ENCODE data around the gene PLA2G2D.

PLA2G2D gene

DNA sequence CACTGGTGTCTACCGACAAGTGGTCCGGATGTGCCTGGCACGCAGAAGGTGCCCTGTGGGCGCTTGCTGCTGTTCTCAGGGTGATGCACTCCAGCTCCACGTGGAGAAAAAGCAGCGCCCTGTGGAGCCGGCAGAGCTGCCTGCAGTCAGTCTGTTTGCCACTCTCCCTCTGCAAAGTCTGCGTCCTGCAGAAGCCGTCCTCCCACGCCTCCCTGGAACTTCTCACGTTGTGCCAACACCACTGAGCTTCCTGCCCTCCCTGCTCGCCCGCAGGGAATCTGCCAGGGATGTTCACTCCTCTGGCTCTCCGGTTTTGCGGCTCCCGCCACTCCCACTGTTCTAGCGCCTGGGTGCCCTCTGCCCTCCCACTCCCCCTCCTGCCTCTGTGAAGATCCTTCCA is 46.7 kb upstream of the PLA2G2D start:
- POLR2A ChIA-PET = no interaction called here
- CTCF ChIA-PET = interaction anchor here (0.6 to 2.8 kb wide), 7 partner anchors 14 to 350 kb away, joined by 3 to 9 read pairs (median 4); no protein-coding TSS in a partner anchor
- TF ChIP-seq ZNF529 (tag by site-specific recombination; IDR thresholded peaks at IDR 0.05; ENCODE audit: insufficient replicate concordance) (no peak), ZNF23 (tag by site-specific recombination; IDR thresholded peaks at IDR 0.05; ENCODE audit: borderline replicate concordance) (no peak), KLF9 (tag by site-specific recombination; IDR thresholded peaks at IDR 0.05; ENCODE audit: low read depth) (no peak), ZNF280C (tag by site-specific recombination; IDR thresholded peaks at IDR 0.05) (no peak), ZXDB (tag by site-specific recombination; IDR thresholded peaks at IDR 0.05) (no peak), KLF8 (tag by site-specific recombination; IDR thresholded peaks at IDR 0.05) (no peak), REPIN1 (tag by site-specific recombination; IDR thresholded peaks at IDR 0.05; ENCODE audit: low read depth) (no peak), ZNF501 (tag by site-specific recombination; IDR thresholded peaks at IDR 0.05) (no peak), ZNF311 (tag by site-specific recombination; IDR thresholded peaks at IDR 0.05; ENCODE audit: borderline replicate concordance) (no peak)
- no peak overlapping the region for H3K27ac ChIP-seq (ENCODE audit: extremely low read depth, low read depth, low read length)
- H3K4me3 ChIP-seq (ENCODE audit: low read depth, low read length) = no peak overlapping the region
- H3K9me3 ChIP-seq (ENCODE audit: control insufficient read depth, insufficient read depth, low read depth, low read length) = no peaks in the 10 kb centered on the region
- H3K4me1 ChIP-seq (ENCODE audit: control insufficient read depth, insufficient read depth, low read length) = no peaks in the 10 kb centered on the region
- H3K36me3 ChIP-seq (ENCODE audit: control insufficient read depth in 2 of 2, insufficient read depth in 1 of 2, low read length in 2 of 2) = no peaks in the 10 kb centered on the region

- no peaks in the 10 kb centered on the region for H3K9me3 ChIP-seq (ENCODE audit: control insufficient read depth, insufficient read depth, low read depth, low read length)
- no peaks in the 10 kb centered on the region for H3K36me3 ChIP-seq (ENCODE audit: control insufficient read depth in 2 of 2, insufficient read depth in 1 of 2, low read length in 2 of 2)
- ChIA-PET CTCF (interaction anchor here (0.6 to 2.8 kb wide), 7 partner anchors 10 to 275 kb away, joined by 4 to 9 read pairs (median 4); no protein-coding TSS in a partner anchor), POLR2A (no interaction called here)
- H3K27ac ChIP-seq (ENCODE audit: extremely low read depth, low read depth, low read length) = no peak overlapping the region
- H3K4me3 ChIP-seq (ENCODE audit: low read depth, low read length) = no peak overlapping the region
- H3K4me1 ChIP-seq (ENCODE audit: control insufficient read depth, insufficient read depth, low read length) = no peaks in the 10 kb centered on the region
- no peak for TF ChIP-seq KLF1 (tag by site-specific recombination; IDR thresholded peaks at IDR 0.05)
- TF ChIP-seq ZSCAN4 (tag by site-specific recombination; IDR thresholded peaks at IDR 0.05) = peak; percentile 87
- 0 out of 2 replicates have a peak, but pooled peaks have one; percentile 9 for TF ChIP-seq SCRT1 (tag by site-specific recombination; IDR thresholded peaks at IDR 0.05; ENCODE audit: borderline replicate concordance)
- no peak for TF ChIP-seq ZBTB8A (tag by site-specific recombination; IDR thresholded peaks at IDR 0.05)
- TF ChIP-seq SCRT2 (tag by site-specific recombination; IDR thresholded peaks at IDR 0.05) = peak; percentile 17; the same call in 1 of the 2 replicates
- no peak for TF ChIP-seq FEZF1 (tag by site-specific recombination; IDR thresholded peaks at IDR 0.05)
- no peak for TF ChIP-seq ZNF221 (tag by site-specific recombination; IDR thresholded peaks at IDR 0.05; ENCODE audit: borderline replicate concordance)
- peak; percentile 39 for TF ChIP-seq SETDB1 (IDR thresholded peaks at IDR 0.05; ENCODE audit: insufficient read length, low read length)
- peak; percentile 61 for TF ChIP-seq CTCF (tag by site-specific recombination; IDR thresholded peaks at IDR 0.05)
These were observed 46.2 kb upstream of the PLA2G2D start for GRCh38 chr1:20165522-20165951.

Data from HEK293 (cell line).